MG63 (cell line): ENCODE measurements around the gene B4GALT7. TPM values are rescaled to one million over a fixed set of nuclear protein-coding genes. Genes with fewer than 3 reads are reported as not detected.
A peak's percentile ranks its signal among the peaks of the same experiment; 100 is the strongest.

Experiments
- DNase-seq: peaks from one replicate; pipeline ENCODE4 v3.0.0-alpha.2; 2020
- H3K27me3 ChIP-seq: fragments of 250-450 bp; sonication (Bioruptor Pico); 2 replicates; pipeline ENCODE4 v1.5.1; 2020; ENCODE audit warnings: mild to moderate bottlenecking, moderate library complexity
- H3K36me3 ChIP-seq: fragments of 250-450 bp; sonication (Bioruptor Pico); 2 replicates; pipeline ENCODE4 v1.5.1; 2020; ENCODE audit warnings: mild to moderate bottlenecking, moderate library complexity
- H3K4me3 ChIP-seq: fragments of 250-450 bp; sonication (Bioruptor Pico); 2 replicates; pipeline ENCODE4 v1.5.1; 2020; ENCODE audit warnings: mild to moderate bottlenecking, moderate library complexity
- H3K9me3 ChIP-seq: fragments of 250-450 bp; sonication (Bioruptor Pico); 2 replicates; pipeline ENCODE4 v1.5.1; 2020; ENCODE audit warnings: mild to moderate bottlenecking, moderate library complexity
- total RNA-seq: library from RNA; depleted of rRNA; stranded (reverse); fragments of >200 nt; shearing (Covaris generic); gene quantifications from 2 replicates; pipeline ENCODE4 v1.2.3, GENCODE V29; 2014; ENCODE audit warnings: low replicate concordance

B4GALT7 gene
- total RNA-seq, 1 experiment from 2014 or later, result 46.5 TPM

- H3K36me3 ChIP-seq, result peaks cover 32% of the 10 kb centered on the region
- H3K27me3 ChIP-seq, result peaks cover 52% of the 10 kb centered on the region
- no peak overlapping the region; the same call in 1 of the 2 replicates for H3K4me3 ChIP-seq
- DNase-seq, result no peak
- H3K9me3 ChIP-seq, result no peaks in the 10 kb centered on the region
These were observed 9.5 kb upstream of the B4GALT7 start for GRCh38 chr5:177590406-177590805.

GRCh38 chr5:177591690-177592009 lies 8.3 kb upstream of the B4GALT7 start:
- Histone ChIP-seq H3K36me3 (peaks cover 44% of the 10 kb centered on the region), H3K27me3 (peaks cover 46% of the 10 kb centered on the region), H3K9me3 (no peaks in the 10 kb centered on the region), H3K4me3 (peak overlapping the region; percentile 88)
- no peak for DNase-seq

- Histone ChIP-seq H3K27me3 (peaks cover 40% of the 10 kb centered on the region), H3K36me3 (peaks cover 47% of the 10 kb centered on the region), H3K9me3 (no peaks in the 10 kb centered on the region), H3K4me3 (peak within 1 kb of the TSS; percentile 88)
- DNase-seq, result peak; percentile 90
These were observed 7.7 kb upstream of the B4GALT7 start, which contains the start of gene TMED9 for GRCh38 chr5:177592010-177592834. TSS of gene TMED9 (plus strand) at chr5:177592203. CDS start at chr5:177592215, 12 bp downstream.

GRCh38 chr5:177592905-177593304 lies 7.0 kb upstream of the B4GALT7 start:
- Histone ChIP-seq H3K4me3 (peak overlapping the region; percentile 88), H3K36me3 (peaks cover 47% of the 10 kb centered on the region), H3K27me3 (peaks cover 33% of the 10 kb centered on the region), H3K9me3 (no peaks in the 10 kb centered on the region)
- no peak for DNase-seq

GRCh38 chr5:177593511-177593910 lies 6.4 kb upstream of the B4GALT7 start:
- peaks cover 47% of the 10 kb centered on the region for H3K36me3 ChIP-seq
- H3K27me3 ChIP-seq, result peaks cover 29% of the 10 kb centered on the region
- peak overlapping the region; percentile 88 for H3K4me3 ChIP-seq
- DNase-seq, result no peak
- no peaks in the 10 kb centered on the region for H3K9me3 ChIP-seq

- H3K4me3 ChIP-seq, result no peak overlapping the region; the same call in 1 of the 2 replicates
- H3K36me3 ChIP-seq, result peaks cover 47% of the 10 kb centered on the region
- no peak for DNase-seq
- H3K27me3 ChIP-seq, result peaks cover 25% of the 10 kb centered on the region
- no peaks in the 10 kb centered on the region for H3K9me3 ChIP-seq
These were observed 5.9 kb upstream of the B4GALT7 start for GRCh38 chr5:177594071-177594470.

GRCh38 chr5:177595026-177595585 lies 4.8 kb upstream of the B4GALT7 start:
- H3K27me3 ChIP-seq, result peaks cover 15% of the 10 kb centered on the region
- H3K36me3 ChIP-seq, result peaks cover 47% of the 10 kb centered on the region
- no peaks in the 10 kb centered on the region for H3K9me3 ChIP-seq
- no peak for DNase-seq
- no peak overlapping the region for H3K4me3 ChIP-seq

GRCh38 chr5:177595991-177596774 lies 3.7 kb upstream of the B4GALT7 start:
- peaks cover 4% of the 10 kb centered on the region for H3K27me3 ChIP-seq
- no peak overlapping the region for H3K4me3 ChIP-seq
- H3K9me3 ChIP-seq, result no peaks in the 10 kb centered on the region
- H3K36me3 ChIP-seq, result peaks cover 47% of the 10 kb centered on the region
- peak; percentile 65 for DNase-seq

GRCh38 chr5:177596775-177597238 lies 3.1 kb upstream of the B4GALT7 start:
- Histone ChIP-seq H3K9me3 (no peaks in the 10 kb centered on the region), H3K4me3 (no peak overlapping the region), H3K27me3 (no peaks in the 10 kb centered on the region; the same call in 1 of the 2 replicates), H3K36me3 (peaks cover 47% of the 10 kb centered on the region)
- DNase-seq, result no peak

- Histone ChIP-seq H3K4me3 (no peak overlapping the region), H3K27me3 (no peaks in the 10 kb centered on the region), H3K9me3 (no peaks in the 10 kb centered on the region), H3K36me3 (peaks cover 35% of the 10 kb centered on the region)
- no peak for DNase-seq
These were observed 1.5 kb upstream of the B4GALT7 start for GRCh38 chr5:177598477-177598876.

- no peaks in the 10 kb centered on the region for H3K9me3 ChIP-seq
- DNase-seq, result peak; percentile 45
- no peaks in the 10 kb centered on the region for H3K27me3 ChIP-seq
- peak overlapping the region; percentile 80 for H3K4me3 ChIP-seq
- H3K36me3 ChIP-seq, result peaks cover 14% of the 10 kb centered on the region
These were observed 631 bp downstream of the B4GALT7 start for GRCh38 chr5:177600508-177601018.

- H3K4me3 ChIP-seq, result peak overlapping the region; percentile 80
- no peak for DNase-seq
- no peaks in the 10 kb centered on the region for H3K27me3 ChIP-seq
- H3K9me3 ChIP-seq, result no peaks in the 10 kb centered on the region
- peaks cover 8% of the 10 kb centered on the region for H3K36me3 ChIP-seq
These were observed 1.2 kb downstream of the B4GALT7 start for GRCh38 chr5:177601126-177601525.

- Histone ChIP-seq H3K4me3 (no peak overlapping the region), H3K9me3 (no peaks in the 10 kb centered on the region), H3K27me3 (no peaks in the 10 kb centered on the region), H3K36me3 (peaks cover 1% of the 10 kb centered on the region)
- DNase-seq, result no peak
These were observed 1.9 kb downstream of the B4GALT7 start for GRCh38 chr5:177601577-177602457.

GRCh38 chr5:177602458-177602830 lies 2.5 kb downstream of the B4GALT7 start:
- Histone ChIP-seq H3K4me3 (no peak overlapping the region), H3K36me3 (no peaks in the 10 kb centered on the region; the same call in 1 of the 2 replicates), H3K9me3 (no peaks in the 10 kb centered on the region), H3K27me3 (no peaks in the 10 kb centered on the region)
- DNase-seq, result no peak

- H3K27me3 ChIP-seq, result no peaks in the 10 kb centered on the region
- no peak overlapping the region for H3K4me3 ChIP-seq
- H3K9me3 ChIP-seq, result no peaks in the 10 kb centered on the region
- no peak for DNase-seq
- peaks cover 8% of the 10 kb centered on the region; the same call in 1 of the 2 replicates for H3K36me3 ChIP-seq
These were observed 3.7 kb downstream of the B4GALT7 start for GRCh38 chr5:177603631-177604030.

- no peak for DNase-seq
- H3K36me3 ChIP-seq, result peaks cover 8% of the 10 kb centered on the region; the same call in 1 of the 2 replicates
- no peak overlapping the region for H3K4me3 ChIP-seq
- H3K9me3 ChIP-seq, result no peaks in the 10 kb centered on the region
- H3K27me3 ChIP-seq, result no peaks in the 10 kb centered on the region
These were observed 4.2 kb downstream of the B4GALT7 start for GRCh38 chr5:177604116-177604521.
